CD14-positive monocyte (primary cell): Measurements from ENCODE around the gene PRTN3. TPM values are rescaled to one million over a fixed set of nuclear protein-coding genes. Genes with fewer than 3 reads are reported as not detected.

Source experiments
- DNase-seq, 3 donors: peaks; one replicate each; pipeline ENCODE4 v3.0.0-alpha.2; 2011 to 2022
- H2AFZ ChIP-seq: 2 replicates; pipeline ENCODE4 v1.6.0; 2012; ENCODE audit warnings: mild to moderate bottlenecking, low read depth, low read length, inconsistent platforms; ENCODE audit not compliant: insufficient read depth, poor library complexity, severe bottlenecking
- H3K27ac ChIP-seq, 2 donors: 1 replicate in 1 of 2; 2 replicates in 1 of 2; pipeline ENCODE4 v1.5.1; 2012 to 2013; ENCODE audit warnings: low read length in 2 of 2, control low read depth in 1 of 2, inconsistent platforms in 1 of 2, low read depth in 1 of 2, mild to moderate bottlenecking in 1 of 2
- H3K27me3 ChIP-seq, 2 donors: one replicate each; pipeline versions ENCODE4 v1.6.0 to v1.6.1; 2011 to 2013; ENCODE audit warnings: low read length in 2 of 2; ENCODE audit not compliant: control insufficient read depth in 2 of 2, insufficient read depth in 2 of 2
- H3K36me3 ChIP-seq, 2 donors: replicated peaks in 1 of 2; 1 replicate in 1 of 2; 2 replicates in 1 of 2; pipeline versions ENCODE4 v1.5.1 to v1.6.1; 2012 to 2013; ENCODE audit warnings: low read length in 2 of 2, control low read depth in 1 of 2, inconsistent platforms in 1 of 2, mild to moderate bottlenecking in 1 of 2; ENCODE audit not compliant: insufficient read depth in 2 of 2, control insufficient read depth in 1 of 2
- H3K4me1 ChIP-seq, 2 donors: 1 replicate in 1 of 2; 2 replicates in 1 of 2; pipeline versions ENCODE4 v1.5.1 to v1.6.1; 2012 to 2013; ENCODE audit warnings: low read length in 2 of 2, control low read depth in 1 of 2, inconsistent platforms in 1 of 2, mild to moderate bottlenecking in 1 of 2, moderate library complexity in 1 of 2; ENCODE audit not compliant: insufficient read depth in 2 of 2, control insufficient read depth in 1 of 2
- H3K4me2 ChIP-seq: replicated peaks from 2 replicates; pipeline ENCODE3; 2012; ENCODE audit warnings: low read length, moderate library complexity, mild to moderate bottlenecking; ENCODE audit not compliant: poor library complexity, severe bottlenecking; ENCODE audit errors: extremely low read depth
- H3K4me3 ChIP-seq, 3 experiments: fragments of 200-600 bp in 1 of 3; sonication (generic) in 1 of 3; replicated peaks in 1 of 3; 1 replicate in 2 of 3; 2 replicates in 1 of 3; pipeline ENCODE4 v1.5.1; 2011 to 2013; ENCODE audit warnings: low read length in 3 of 3, mild to moderate bottlenecking in 3 of 3, control low read depth in 2 of 3, low read depth in 2 of 3, inconsistent platforms in 1 of 3, moderate library complexity in 1 of 3
- H3K79me2 ChIP-seq: 2 replicates; pipeline ENCODE4 v1.6.0; 2012; ENCODE audit warnings: mild to moderate bottlenecking, control low read depth, inconsistent platforms, low read length, moderate library complexity; ENCODE audit not compliant: insufficient read depth
- H3K9ac ChIP-seq: 2 replicates; pipeline ENCODE4 v1.6.0; 2017; ENCODE audit warnings: low read length, mild to moderate bottlenecking; ENCODE audit not compliant: insufficient read depth, poor library complexity, severe bottlenecking
- H3K9me3 ChIP-seq, 2 donors: replicated peaks in 1 of 2; 1 replicate in 1 of 2; 2 replicates in 1 of 2; pipeline versions ENCODE4 v1.5.1 to v1.6.1; 2012 to 2013; ENCODE audit warnings: low read length in 2 of 2, control low read depth in 1 of 2; ENCODE audit not compliant: control insufficient read depth in 1 of 2, insufficient read depth in 1 of 2
- H4K20me1 ChIP-seq: 2 replicates; pipeline ENCODE4 v1.6.0; 2012; ENCODE audit warnings: mild to moderate bottlenecking, low read length, control low read depth, moderate library complexity; ENCODE audit not compliant: insufficient read depth
- H3K27ac Mint-ChIP-seq, 7 donors: one replicate each; pipeline ENCODE4 v1.8.0; 2020; ENCODE audit warnings: mild to moderate bottlenecking in 7 of 7, mixed read lengths in 7 of 7, moderate library complexity in 6 of 7, inconsistent platforms in 2 of 7
- H3K27me3 Mint-ChIP-seq, 3 donors: one replicate each; pipeline ENCODE4 v1.8.0; 2021 to 2022; ENCODE audit warnings: low read depth in 3 of 3, mild to moderate bottlenecking in 3 of 3, mixed read lengths in 3 of 3, moderate library complexity in 3 of 3, inconsistent platforms in 1 of 3
- H3K36me3 Mint-ChIP-seq, 2 donors: one replicate each; pipeline ENCODE4 v1.8.0; 2020; ENCODE audit warnings: mixed read lengths in 2 of 2, inconsistent platforms in 1 of 2, mild to moderate bottlenecking in 1 of 2
- H3K4me1 Mint-ChIP-seq: one replicate; pipeline ENCODE4 v1.8.0; 2020; ENCODE audit warnings: mild to moderate bottlenecking, mixed read lengths
- H3K4me3 Mint-ChIP-seq, 2 donors: one replicate each; pipeline ENCODE4 v1.8.0; 2020; ENCODE audit warnings: mild to moderate bottlenecking in 2 of 2, mixed read lengths in 2 of 2, moderate library complexity in 1 of 2
- H3K9me3 Mint-ChIP-seq, 7 donors: one replicate each; pipeline ENCODE4 v1.8.0; 2020 to 2022; ENCODE audit warnings: mixed read lengths in 7 of 7, mild to moderate bottlenecking in 6 of 7, moderate library complexity in 6 of 7, inconsistent platforms in 2 of 7
- CTCF ChIP-seq: fragments of 200-600 bp; IDR thresholded peaks from one replicate; pipeline ENCODE4 v1.8.0; 2022; ENCODE audit warnings: antibody characterized with exemption, mild to moderate bottlenecking
- whole genome bisulfite sequencing: methylation state at CpG from one replicate; pipeline ENCODE4 v1.1.5; 2013; ENCODE audit warnings: missing lambda C conversion rate; ENCODE audit not compliant: insufficient coverage; 5-methylcytosine and 5-hydroxymethylcytosine counted together
- intact Hi-C, 2 donors: fragments of 100-400 bp; cut with micrococcal nuclease; formaldehyde crosslinking; loops; one replicate each; pipeline versions ENCODE4 v1.15.0 to v1.15.1; 2023
- polyA plus RNA-seq, 3 donors: library from polyadenylated mRNA; depleted of rRNA in 1 of 3; unstranded in 2 of 3; stranded (reverse) in 1 of 3; fragments of 300-500 nt in 2 of 3; fragments of >200 nt in 1 of 3; fragmentation: Illumina TruSeq in 2 of 3; gene quantifications; 1 replicate in 2 of 3; 2 replicates in 1 of 3; pipeline ENCODE4 v1.2.3, GENCODE V29; 2012 to 2021

PRTN3 gene
- polyA plus RNA-seq, 3 donors, result 0.11 TPM; not detected in 2

GRCh38 chr19:810883-811489, 29.8 kb upstream of the PRTN3 start:
- H3K4me3 Mint-ChIP-seq, result no peak overlapping the region
- Histone ChIP-seq H3K4me2 (no peak overlapping the region), H3K4me3 (no peak overlapping the region), H4K20me1 (peaks cover 70% of the 10 kb centered on the region), H3K27me3 (no peaks in the 10 kb centered on the region), H3K27ac (no peak overlapping the region), H3K9me3 (no peaks in the 10 kb centered on the region), H3K36me3 (peaks cover 58 to 60% of the 10 kb centered on the region in 2 donors), H3K9ac (no peak overlapping the region), H3K4me1 (no peaks in the 10 kb centered on the region), H2AFZ (no peak overlapping the region), H3K79me2 (peaks cover 55% of the 10 kb centered on the region)
- H3K9me3 Mint-ChIP-seq, result peaks cover 0 to 6% (median 0%) of the 10 kb centered on the region in 7 donors
- intact Hi-C loops, result no loop called here
- 93% methylated on average over 7 of the region's 25 CpGs for WGBS
- peaks cover 39 to 62% of the 10 kb centered on the region in 2 donors for H3K36me3 Mint-ChIP-seq
- no peak for DNase-seq
- no peaks in the 10 kb centered on the region for H3K27me3 Mint-ChIP-seq
- no peak for TF ChIP-seq CTCF
- peaks cover 1% of the 10 kb centered on the region for H3K4me1 Mint-ChIP-seq
- H3K27ac Mint-ChIP-seq, result no peak overlapping the region

DNA sequence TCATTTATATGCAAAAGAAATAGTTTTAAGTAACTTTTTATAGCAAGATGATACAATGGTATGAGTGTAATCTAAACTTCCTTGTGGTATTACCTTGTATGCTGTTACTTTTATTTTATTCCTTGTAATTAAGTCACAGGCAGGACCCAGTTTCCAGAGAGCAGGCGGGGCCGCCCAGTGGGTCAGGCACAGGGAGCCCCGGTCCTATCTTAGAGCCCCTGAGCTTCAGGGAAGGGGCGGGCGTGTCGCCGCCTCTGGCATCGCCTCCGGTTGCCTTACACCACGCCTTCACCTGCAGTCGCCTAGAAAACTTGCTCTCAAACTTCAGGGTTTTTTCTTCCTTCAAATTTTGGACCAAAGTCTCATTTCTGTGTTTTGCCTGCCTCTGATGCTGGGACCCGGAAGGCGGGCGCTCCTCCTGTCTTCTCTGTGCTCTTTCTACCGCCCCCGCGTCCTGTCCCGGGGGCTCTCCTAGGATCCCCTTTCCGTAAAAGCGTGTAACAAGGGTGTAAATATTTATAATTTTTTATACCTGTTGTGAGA, 29.2 kb upstream of the PRTN3 start:
- peaks cover 38 to 64% of the 10 kb centered on the region in 2 donors for H3K36me3 Mint-ChIP-seq

More for the DNA sequence above, 29.2 kb upstream of the PRTN3 start:
- Histone ChIP-seq H3K4me1 (no peaks in the 10 kb centered on the region), H4K20me1 (peaks cover 64% of the 10 kb centered on the region), H3K4me2 (no peak overlapping the region), H3K9me3 (no peaks in the 10 kb centered on the region), H2AFZ (no peak overlapping the region), H3K36me3 (peaks cover 54 to 55% of the 10 kb centered on the region in 2 donors), H3K27ac (no peak overlapping the region), H3K79me2 (peaks cover 49% of the 10 kb centered on the region), H3K9ac (no peak overlapping the region), H3K27me3 (no peaks in the 10 kb centered on the region), H3K4me3 (no peak overlapping the region)
- peaks cover 0 to 10% (median 0%) of the 10 kb centered on the region in 7 donors for H3K9me3 Mint-ChIP-seq
- TF ChIP-seq CTCF, result no peak
- H3K27me3 Mint-ChIP-seq, result no peaks in the 10 kb centered on the region
- H3K4me1 Mint-ChIP-seq, result peaks cover 1% of the 10 kb centered on the region
- WGBS, result 90% methylated on average over 11 of the region's 20 CpGs
- no peak overlapping the region for H3K27ac Mint-ChIP-seq
- intact Hi-C loops, result no loop called here
- H3K4me3 Mint-ChIP-seq, result no peak overlapping the region
- no peak for DNase-seq
